GM21825 (cell line): ENCODE measurements around the gene GPC2.
"Not testable (repeated sequence)": the region's sequence is repeated elsewhere in the genome, so short reads cannot be mapped to it uniquely, and the experiment has no call there.

Source experiments
- ATAC-seq: cut with Tn5 transposase; IDR thresholded peaks from one replicate; pipeline ENCODE4 v1.9.1; 2021; ENCODE audit warnings: mild to moderate bottlenecking, moderate library complexity; ENCODE audit not compliant: unreplicated experiment

GPC2 gene

GRCh38 chr7:100204454-100204853, 27.3 kb upstream of the GPC2 start:
- ATAC-seq = no peak

GRCh38 chr7:100200693-100201092, 23.5 kb upstream of the GPC2 start:
- ATAC-seq = no peak

- no peak for ATAC-seq
Observed at GRCh38 chr7:100198266-100198665, 21.1 kb upstream of the GPC2 start.

GRCh38 chr7:100195901-100196322, 18.7 kb upstream of the GPC2 start:
- not testable (repeated sequence) for ATAC-seq

GRCh38 chr7:100195222-100195621, 18.0 kb upstream of the GPC2 start:
- no peak for ATAC-seq

GRCh38 chr7:100192969-100193368, 15.8 kb upstream of the GPC2 start:
- no peak for ATAC-seq

- peak; percentile 46 for ATAC-seq
Observed at GRCh38 chr7:100192281-100192862, 15.2 kb upstream of the GPC2 start.

- no peak for ATAC-seq
Observed at GRCh38 chr7:100191775-100192174, 14.6 kb upstream of the GPC2 start.

- no peak for ATAC-seq
Observed at GRCh38 chr7:100190048-100190711, 13.0 kb upstream of the GPC2 start.

- ATAC-seq = no peak
Observed at GRCh38 chr7:100189061-100189460, 11.9 kb upstream of the GPC2 start.

- no peak for ATAC-seq
Observed at GRCh38 chr7:100185726-100186125, 8.5 kb upstream of the GPC2 start.

- not testable (repeated sequence) for ATAC-seq
Observed at GRCh38 chr7:100183090-100183489, 5.9 kb upstream of the GPC2 start.

- ATAC-seq = not testable (repeated sequence)
Observed at GRCh38 chr7:100182616-100183015, 5.4 kb upstream of the GPC2 start.

- ATAC-seq = not testable (repeated sequence)
Observed at GRCh38 chr7:100180084-100180483, 2.9 kb upstream of the GPC2 start.

GRCh38 chr7:100176096-100177044, 811 bp downstream of the GPC2 start:
- no peak for ATAC-seq

- no peak for ATAC-seq
Observed at GRCh38 chr7:100175296-100175935, 1.8 kb downstream of the GPC2 start.

GRCh38 chr7:100174582-100174981, 2.6 kb downstream of the GPC2 start:
- ATAC-seq = no peak

GRCh38 chr7:100173806-100174495, 3.2 kb downstream of the GPC2 start:
- ATAC-seq = no peak

- ATAC-seq = no peak
Observed at GRCh38 chr7:100171840-100172239, 5.3 kb downstream of the GPC2 start.

GRCh38 chr7:100171087-100171681, 6.0 kb downstream of the GPC2 start:
- ATAC-seq = no peak
